Astrocyte (in vitro differentiated cells and primary cell): ENCODE measurements around the gene CWF19L1. TPM values are rescaled to one million over a fixed set of nuclear protein-coding genes. Genes with fewer than 3 reads are reported as not detected.
"Not testable (repeated sequence)": the region's sequence is repeated elsewhere in the genome, so short reads cannot be mapped to it uniquely, and the experiment has no call there.

Source experiments
- DNase-seq: peaks from one replicate; pipeline ENCODE4 v3.0.0-alpha.2; 2010; ENCODE audit warnings: low read depth
- FAIRE-seq: peaks from 2 replicates; lab custom pipeline; 2011; peaks lifted over from hg19 to GRCh38; lab: Jason Lieb, UNC
- H2AFZ ChIP-seq: 2 replicates; pipeline ENCODE4 v1.6.0; 2012; ENCODE audit warnings: low read depth, low read length, inconsistent platforms
- H3K27ac ChIP-seq: 2 replicates; pipeline ENCODE4 v1.5.1; 2011; ENCODE audit warnings: low read depth, low read length, inconsistent platforms
- H3K27me3 ChIP-seq: 2 replicates; pipeline ENCODE4 v1.6.0; 2011; ENCODE audit warnings: low read length, inconsistent platforms; ENCODE audit not compliant: insufficient read depth
- H3K36me3 ChIP-seq: 2 replicates; pipeline ENCODE4 v1.5.1; 2011; ENCODE audit warnings: low read length, inconsistent platforms; ENCODE audit not compliant: insufficient read depth
- H3K4me1 ChIP-seq: 2 replicates; pipeline ENCODE4 v1.5.1; 2011; ENCODE audit warnings: low read length, inconsistent platforms; ENCODE audit not compliant: insufficient read depth
- H3K4me2 ChIP-seq: 2 replicates; pipeline ENCODE4 v1.6.0; 2012; ENCODE audit warnings: low read length, inconsistent platforms
- H3K4me3 ChIP-seq: 2 replicates; pipeline ENCODE4 v1.5.1; 2011; ENCODE audit warnings: low read depth, mild to moderate bottlenecking, low read length, inconsistent platforms; ENCODE audit not compliant: insufficient read depth
- H3K79me2 ChIP-seq: 2 replicates; pipeline ENCODE4 v1.6.0; 2012; ENCODE audit warnings: mild to moderate bottlenecking, low read length, inconsistent platforms; ENCODE audit not compliant: insufficient read depth
- H3K9ac ChIP-seq: 2 replicates; pipeline ENCODE4 v1.6.0; 2012; ENCODE audit warnings: mild to moderate bottlenecking, low read length, inconsistent platforms
- H3K9me3 ChIP-seq: 2 replicates; pipeline ENCODE4 v1.5.1; 2012; ENCODE audit warnings: low read depth, mild to moderate bottlenecking, low read length, inconsistent platforms; ENCODE audit not compliant: insufficient read depth
- H4K20me1 ChIP-seq: 2 replicates; pipeline ENCODE4 v1.6.0; 2012; ENCODE audit warnings: low read length, inconsistent platforms; ENCODE audit not compliant: insufficient read depth
- H3K27ac Mint-ChIP-seq: one replicate; pipeline ENCODE4 v1.8.0; 2021; ENCODE audit warnings: mild to moderate bottlenecking, mixed read lengths; ENCODE audit not compliant: unreplicated experiment
- H3K27me3 Mint-ChIP-seq: one replicate; pipeline ENCODE4 v1.8.0; 2021; ENCODE audit warnings: low read depth, mixed read lengths; ENCODE audit not compliant: unreplicated experiment
- H3K36me3 Mint-ChIP-seq: one replicate; pipeline ENCODE4 v1.8.0; 2021; ENCODE audit warnings: low read depth, mixed read lengths; ENCODE audit not compliant: unreplicated experiment
- H3K4me1 Mint-ChIP-seq: one replicate; pipeline ENCODE4 v1.8.0; 2021; ENCODE audit warnings: low read depth, mixed read lengths; ENCODE audit not compliant: unreplicated experiment
- H3K4me3 Mint-ChIP-seq: one replicate; pipeline ENCODE4 v1.8.0; 2021; ENCODE audit warnings: mild to moderate bottlenecking, moderate library complexity, mixed read lengths; ENCODE audit not compliant: unreplicated experiment
- H3K9me3 Mint-ChIP-seq: one replicate; pipeline ENCODE4 v1.8.0; 2021; ENCODE audit warnings: mild to moderate bottlenecking, mixed read lengths; ENCODE audit not compliant: unreplicated experiment
- EZH2 ChIP-seq: IDR thresholded peaks from 2 replicates; pipeline ENCODE4 v1.6.1; 2012; ENCODE audit warnings: mild to moderate bottlenecking, low read length, inconsistent platforms; ENCODE audit not compliant: insufficient read depth
- total RNA-seq: library from RNA; stranded (reverse); gene quantifications from 2 replicates; pipeline ENCODE4 v1.2.1, GENCODE V29; 2021
- TF ChIP-seq, protein P1 (sequence below): IDR thresholded peaks from 2 replicates; pipeline ENCODE4 v1.5.1; 2011; ENCODE audit warnings: low read depth, mild to moderate bottlenecking, inconsistent platforms, low read length, moderate library complexity; ENCODE audit not compliant: insufficient read depth

The CWF19L1 gene
- total RNA-seq, 1 donor from 2014 or later: 23.2 TPM

DNA sequence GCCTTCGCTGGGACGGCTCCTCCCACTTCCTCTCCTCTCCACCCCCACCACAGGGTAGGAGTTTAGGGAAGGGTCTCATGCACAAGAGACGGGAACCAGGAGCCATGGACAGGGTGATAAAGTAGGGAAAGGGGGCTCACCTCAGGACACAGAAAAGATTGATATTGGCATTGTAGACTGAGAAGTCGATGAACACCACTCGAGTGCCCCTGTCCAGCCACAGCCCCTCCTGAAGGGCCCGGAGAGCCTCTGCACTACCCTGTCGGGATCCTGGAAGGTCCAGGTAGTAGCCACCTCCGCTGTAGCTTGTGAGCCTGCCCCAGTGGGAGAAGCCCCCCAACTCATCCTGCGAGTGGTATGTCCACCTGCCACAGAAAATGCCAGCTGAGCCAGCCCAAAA lies 29.8 kb upstream of the CWF19L1 start:
- no peak overlapping the region for H2AFZ ChIP-seq
- H3K27me3 ChIP-seq: peaks cover 29% of the 10 kb centered on the region
- no peak overlapping the region for H3K27ac Mint-ChIP-seq
- no peak overlapping the region for H3K4me3 ChIP-seq
- peaks cover 6% of the 10 kb centered on the region for H3K9me3 Mint-ChIP-seq
- H3K36me3 Mint-ChIP-seq: no peaks in the 10 kb centered on the region
- H4K20me1 ChIP-seq: no peaks in the 10 kb centered on the region
- H3K9ac ChIP-seq: no peak overlapping the region
- no peaks in the 10 kb centered on the region for H3K9me3 ChIP-seq
- H3K4me1 Mint-ChIP-seq: no peaks in the 10 kb centered on the region
- H3K4me2 ChIP-seq: no peak overlapping the region
- peaks cover 36% of the 10 kb centered on the region for H3K27me3 Mint-ChIP-seq
- no peaks in the 10 kb centered on the region for H3K4me1 ChIP-seq
- TF ChIP-seq, protein P1, sequence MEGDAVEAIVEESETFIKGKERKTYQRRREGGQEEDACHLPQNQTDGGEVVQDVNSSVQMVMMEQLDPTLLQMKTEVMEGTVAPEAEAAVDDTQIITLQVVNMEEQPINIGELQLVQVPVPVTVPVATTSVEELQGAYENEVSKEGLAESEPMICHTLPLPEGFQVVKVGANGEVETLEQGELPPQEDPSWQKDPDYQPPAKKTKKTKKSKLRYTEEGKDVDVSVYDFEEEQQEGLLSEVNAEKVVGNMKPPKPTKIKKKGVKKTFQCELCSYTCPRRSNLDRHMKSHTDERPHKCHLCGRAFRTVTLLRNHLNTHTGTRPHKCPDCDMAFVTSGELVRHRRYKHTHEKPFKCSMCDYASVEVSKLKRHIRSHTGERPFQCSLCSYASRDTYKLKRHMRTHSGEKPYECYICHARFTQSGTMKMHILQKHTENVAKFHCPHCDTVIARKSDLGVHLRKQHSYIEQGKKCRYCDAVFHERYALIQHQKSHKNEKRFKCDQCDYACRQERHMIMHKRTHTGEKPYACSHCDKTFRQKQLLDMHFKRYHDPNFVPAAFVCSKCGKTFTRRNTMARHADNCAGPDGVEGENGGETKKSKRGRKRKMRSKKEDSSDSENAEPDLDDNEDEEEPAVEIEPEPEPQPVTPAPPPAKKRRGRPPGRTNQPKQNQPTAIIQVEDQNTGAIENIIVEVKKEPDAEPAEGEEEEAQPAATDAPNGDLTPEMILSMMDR: no peak
- no peak for TF ChIP-seq EZH2
- FAIRE-seq (no peak), DNase-seq (no peak)
- H3K4me3 Mint-ChIP-seq: no peak overlapping the region
- no peaks in the 10 kb centered on the region for H3K36me3 ChIP-seq
- no peak overlapping the region for H3K27ac ChIP-seq
- H3K79me2 ChIP-seq: no peaks in the 10 kb centered on the region

DNA sequence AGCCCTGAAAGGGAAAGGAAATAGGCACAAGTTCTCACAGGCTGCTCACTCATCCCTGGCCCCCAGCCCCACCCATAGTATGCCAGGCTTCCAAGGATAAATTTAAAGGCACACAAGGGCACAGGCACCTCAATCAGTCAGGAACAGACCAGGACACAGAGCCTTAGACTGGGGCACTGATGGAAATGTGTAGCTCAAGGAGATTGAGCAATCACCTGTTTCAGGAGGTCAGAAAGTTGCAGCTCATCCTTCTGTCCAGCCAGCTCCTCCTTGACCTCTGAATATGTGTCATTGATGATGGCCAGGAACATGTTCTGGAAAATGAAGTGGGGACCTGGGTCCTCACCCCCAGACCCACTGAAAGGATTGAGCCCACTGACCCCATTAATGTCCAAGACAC lies 25.6 kb upstream of the CWF19L1 start:
- Histone ChIP-seq H3K36me3 (no peaks in the 10 kb centered on the region), H2AFZ (no peak overlapping the region), H3K4me1 (no peaks in the 10 kb centered on the region), H3K4me3 (no peak overlapping the region), H3K27me3 (peaks cover 32% of the 10 kb centered on the region), H3K79me2 (no peaks in the 10 kb centered on the region), H3K4me2 (no peak overlapping the region), H3K9me3 (no peaks in the 10 kb centered on the region), H3K9ac (no peak overlapping the region), H4K20me1 (no peaks in the 10 kb centered on the region), H3K27ac (no peak overlapping the region)
- H3K27me3 Mint-ChIP-seq: peaks cover 54% of the 10 kb centered on the region
- TF ChIP-seq, protein P1: no peak
- no peak for TF ChIP-seq EZH2
- DNase-seq (no peak), FAIRE-seq (no peak)
- H3K4me3 Mint-ChIP-seq: no peak overlapping the region
- peaks cover 4% of the 10 kb centered on the region for H3K9me3 Mint-ChIP-seq
- no peaks in the 10 kb centered on the region for H3K4me1 Mint-ChIP-seq
- no peak overlapping the region for H3K27ac Mint-ChIP-seq
- H3K36me3 Mint-ChIP-seq: no peaks in the 10 kb centered on the region

DNA sequence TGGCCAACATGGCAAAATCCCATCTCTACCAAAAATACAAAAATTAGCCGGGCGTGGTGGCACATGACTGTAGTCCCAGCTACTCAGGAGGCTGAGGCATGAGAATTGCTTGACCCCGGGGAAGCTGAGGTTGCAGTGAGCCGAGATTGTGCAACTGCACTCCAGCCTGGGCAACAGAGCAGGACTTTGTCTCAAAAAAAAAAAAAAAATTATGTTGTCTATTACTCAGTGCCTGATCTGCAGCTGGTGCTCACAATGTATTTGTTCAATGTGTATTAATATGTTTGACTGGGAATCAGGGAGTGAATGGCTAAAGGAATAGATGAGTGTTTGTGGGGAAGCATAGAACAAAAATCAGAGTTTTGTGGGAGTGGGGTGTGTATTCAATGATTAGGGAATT lies 24.9 kb upstream of the CWF19L1 start:
- not testable (repeated sequence) for H3K27ac ChIP-seq, FAIRE-seq, H3K27ac Mint-ChIP-seq, H4K20me1 ChIP-seq, DNase-seq, H3K4me3 ChIP-seq, H3K4me1 ChIP-seq, H3K9me3 Mint-ChIP-seq, H3K9ac ChIP-seq, H3K36me3 ChIP-seq, H3K4me1 Mint-ChIP-seq, H3K4me3 Mint-ChIP-seq, H2AFZ ChIP-seq, H3K36me3 Mint-ChIP-seq, H3K4me2 ChIP-seq, H3K9me3 ChIP-seq, H3K79me2 ChIP-seq
- peaks cover 28% of the 10 kb centered on the region for H3K27me3 ChIP-seq
- H3K27me3 Mint-ChIP-seq: peaks cover 53% of the 10 kb centered on the region
